Left renal cortex interstitium (tissue), 4 donors: Measurements from ENCODE around the gene TOMM40. TPM values are rescaled to one million over a fixed set of nuclear protein-coding genes. Genes with fewer than 3 reads are reported as not detected.
"Not testable (repeated sequence)": the region's sequence is repeated elsewhere in the genome, so short reads cannot be mapped to it uniquely, and the experiment has no call there.

Experiments used
- DNase-seq, 4 donors: peaks; one replicate each; pipeline ENCODE4 v3.0.0-alpha.2; 2013; ENCODE audit warnings: low read depth in 4 of 4, low spot score in 2 of 4, missing footprints in 1 of 4
- polyA plus RNA-seq, 4 donors: library from polyadenylated mRNA; unstranded; fragments of 120-200 nt; gene quantifications; one replicate each; pipeline ENCODE4 v1.2.1, GENCODE V29; 2013; ENCODE audit not compliant: insufficient read length in 4 of 4

The TOMM40 gene
- polyA plus RNA-seq: 10 to 100 TPM; 40.5 to 59.2 (median 49.0) TPM

GRCh38 chr19:44891016-44891882 is at the start of gene TOMM40:
Gene TOMM40 (plus strand): TSS chr19:44891254. CDS start chr19:44891416, 162 bp downstream.
- DNase-seq: peak in 1 of 4 donors; percentile 99

GRCh38 chr19:44845286-44845611 is 45.8 kb upstream of the TOMM40 start:
- DNase-seq: no peak

- peak; percentile 93 to 98 (median 97) for DNase-seq
Measured at GRCh38 chr19:44845612-44846454, 45.2 kb upstream of the TOMM40 start, which contains the start of gene NECTIN2. Gene NECTIN2 (plus strand): TSS chr19:44846297. CDS start chr19:44846526, 229 bp downstream.

GRCh38 chr19:44846455-44847143 is 44.5 kb upstream of the TOMM40 start:
- DNase-seq: peak in 2 of 4 donors; percentile 52 to 56

GRCh38 chr19:44847144-44848035 is 43.7 kb upstream of the TOMM40 start:
- peak in 2 of 4 donors; percentile 31 to 51 for DNase-seq

GRCh38 chr19:44848036-44848811 is 42.8 kb upstream of the TOMM40 start:
- DNase-seq: peak in 1 of 4 donors; percentile 21

GRCh38 chr19:44848812-44849447 is 42.1 kb upstream of the TOMM40 start:
- peak in 2 of 4 donors; percentile 53 to 58 for DNase-seq

GRCh38 chr19:44850641-44851109 is 40.4 kb upstream of the TOMM40 start:
- DNase-seq: no peak

GRCh38 chr19:44851427-44851826 is 39.6 kb upstream of the TOMM40 start:
- no peak for DNase-seq

GRCh38 chr19:44855606-44856005 is 35.4 kb upstream of the TOMM40 start:
- DNase-seq: no peak

- DNase-seq: no peak
Measured at GRCh38 chr19:44856421-44857083, 34.5 kb upstream of the TOMM40 start.

- no peak for DNase-seq
Measured at GRCh38 chr19:44857837-44858236, 33.2 kb upstream of the TOMM40 start.

GRCh38 chr19:44861576-44861975 is 29.5 kb upstream of the TOMM40 start:
- DNase-seq: not testable (repeated sequence)

- no peak for DNase-seq
Measured at GRCh38 chr19:44863990-44864389, 27.1 kb upstream of the TOMM40 start.

- DNase-seq: no peak
Measured at GRCh38 chr19:44865196-44865767, 25.8 kb upstream of the TOMM40 start.

GRCh38 chr19:44866664-44867063 is 24.4 kb upstream of the TOMM40 start:
- no peak for DNase-seq

- no peak for DNase-seq
Measured at GRCh38 chr19:44867578-44867977, 23.5 kb upstream of the TOMM40 start.
